Activated CD4-positive, alpha-beta T cell treated with anti-CD3 and anti-CD28 coated beads, Interleukin-2, amount 50 U/mL, for 24 hours (primary cell): ENCODE data around the gene CDK5RAP2.
"Not testable (repeated sequence)": the region's sequence is repeated elsewhere in the genome, so short reads cannot be mapped to it uniquely, and the experiment has no call there.

Experiments used
- DNase-seq, 2 donors: peaks; one replicate each; pipeline ENCODE4 v3.0.0-alpha.2; 2020; ENCODE audit warnings: low read depth in 1 of 2, low spot score in 1 of 2

The CDK5RAP2 gene

GRCh38 chr9:120592210-120592609, 12.2 kb upstream of the CDK5RAP2 start:
- no peak for DNase-seq

GRCh38 chr9:120587328-120587727, 7.4 kb upstream of the CDK5RAP2 start:
- no peak for DNase-seq

GRCh38 chr9:120583958-120584369, 4.0 kb upstream of the CDK5RAP2 start:
- no peak for DNase-seq

GRCh38 chr9:120579139-120580050, 572 bp downstream of the CDK5RAP2 start:
- no peak for DNase-seq

GRCh38 chr9:120574473-120574872, 5.5 kb downstream of the CDK5RAP2 start:
- DNase-seq: no peak

- DNase-seq: no peak
Observed at GRCh38 chr9:120572472-120572871, 7.5 kb downstream of the CDK5RAP2 start.

- no peak for DNase-seq
Observed at GRCh38 chr9:120571443-120572257, 8.3 kb downstream of the CDK5RAP2 start.

GRCh38 chr9:120570296-120570695, 9.7 kb downstream of the CDK5RAP2 start:
- DNase-seq: no peak

GRCh38 chr9:120569556-120569955, 10.4 kb downstream of the CDK5RAP2 start:
- no peak for DNase-seq

GRCh38 chr9:120568816-120569215, 11.2 kb downstream of the CDK5RAP2 start:
- no peak for DNase-seq

GRCh38 chr9:120567874-120568273, 12.1 kb downstream of the CDK5RAP2 start:
- no peak for DNase-seq

GRCh38 chr9:120567081-120567480, 12.9 kb downstream of the CDK5RAP2 start:
- DNase-seq: no peak

- DNase-seq: no peak
Observed at GRCh38 chr9:120564589-120564988, 15.4 kb downstream of the CDK5RAP2 start.

- no peak for DNase-seq
Observed at GRCh38 chr9:120562861-120563443, 17.0 kb downstream of the CDK5RAP2 start.

GRCh38 chr9:120561709-120562108, 18.3 kb downstream of the CDK5RAP2 start:
- DNase-seq: no peak

GRCh38 chr9:120559546-120559945, 20.4 kb downstream of the CDK5RAP2 start:
- no peak for DNase-seq

- no peak for DNase-seq
Observed at GRCh38 chr9:120558454-120558853, 21.5 kb downstream of the CDK5RAP2 start.

GRCh38 chr9:120557205-120557604, 22.8 kb downstream of the CDK5RAP2 start:
- DNase-seq: no peak

- DNase-seq: no peak
Observed at GRCh38 chr9:120556775-120557174, 23.2 kb downstream of the CDK5RAP2 start.

- DNase-seq: no peak
Observed at GRCh38 chr9:120555839-120556238, 24.1 kb downstream of the CDK5RAP2 start.

- DNase-seq: not testable (repeated sequence)
Observed at GRCh38 chr9:120552210-120552704, 27.7 kb downstream of the CDK5RAP2 start.
